IgD-negative memory B cell (primary cell): ENCODE measurements around the gene VCY1B. TPM values are rescaled to one million over a fixed set of nuclear protein-coding genes. Genes with fewer than 3 reads are reported as not detected.
"Not testable (repeated sequence)": the region's sequence is repeated elsewhere in the genome, so short reads cannot be mapped to it uniquely, and the experiment has no call there.

ENCODE experiments used
- H3K27ac Mint-ChIP-seq, 3 donors: one replicate each; pipeline ENCODE4 v1.8.0; 2020 to 2022; ENCODE audit warnings: mild to moderate bottlenecking in 3 of 3, mixed read lengths in 3 of 3, moderate library complexity in 1 of 3
- H3K27me3 Mint-ChIP-seq: one replicate; pipeline ENCODE4 v1.8.0; 2021; ENCODE audit warnings: mixed read lengths
- H3K36me3 Mint-ChIP-seq: one replicate; pipeline ENCODE4 v1.8.0; 2020; ENCODE audit warnings: mild to moderate bottlenecking, mixed read lengths
- H3K4me1 Mint-ChIP-seq, 3 donors: one replicate each; pipeline ENCODE4 v1.8.0; 2020 to 2022; ENCODE audit warnings: mixed read lengths in 3 of 3, mild to moderate bottlenecking in 1 of 3
- H3K4me3 Mint-ChIP-seq, 4 donors: one replicate each; pipeline ENCODE4 v1.8.0; 2020 to 2022; ENCODE audit warnings: mild to moderate bottlenecking in 4 of 4, mixed read lengths in 4 of 4, moderate library complexity in 3 of 4
- H3K9me3 Mint-ChIP-seq, 3 donors: one replicate each; pipeline ENCODE4 v1.8.0; 2020 to 2021; ENCODE audit warnings: mixed read lengths in 3 of 3, mild to moderate bottlenecking in 1 of 3
- polyA plus RNA-seq: library from polyadenylated mRNA; unstranded; fragments of 300-500 nt; fragmentation: Illumina TruSeq; gene quantifications from one replicate; pipeline ENCODE4 v1.2.3, GENCODE V29; 2021

VCY1B gene
- not detected for polyA plus RNA-seq

GRCh38 chrY:14055927-14056326 lies at the start of gene VCY1B:
Gene VCY1B, plus strand, starts transcription at chrY:14056227. Its CDS starts 63 bp downstream, at chrY:14056290.
- H3K27me3 Mint-ChIP-seq, H3K4me1 Mint-ChIP-seq, H3K9me3 Mint-ChIP-seq, H3K27ac Mint-ChIP-seq, H3K36me3 Mint-ChIP-seq, H3K4me3 Mint-ChIP-seq: not testable (repeated sequence)

- not testable (repeated sequence) for H3K36me3 Mint-ChIP-seq, H3K27ac Mint-ChIP-seq, H3K4me3 Mint-ChIP-seq, H3K9me3 Mint-ChIP-seq, H3K27me3 Mint-ChIP-seq, H3K4me1 Mint-ChIP-seq
Observed at GRCh38 chrY:14011916-14012315, 44.1 kb upstream of the VCY1B start.

GRCh38 chrY:14030395-14030794 lies 25.6 kb upstream of the VCY1B start:
- not testable (repeated sequence) for H3K4me3 Mint-ChIP-seq, H3K27me3 Mint-ChIP-seq, H3K36me3 Mint-ChIP-seq, H3K27ac Mint-ChIP-seq, H3K4me1 Mint-ChIP-seq, H3K9me3 Mint-ChIP-seq

- Mint-ChIP-seq H3K27ac (no peak overlapping the region), H3K36me3 (no peaks in the 10 kb centered on the region), H3K4me3 (no peak overlapping the region), H3K9me3 (no peaks in the 10 kb centered on the region), H3K27me3 (no peaks in the 10 kb centered on the region), H3K4me1 (no peaks in the 10 kb centered on the region)
Observed at GRCh38 chrY:14085877-14086276, 29.9 kb downstream of the VCY1B start.

Other genes starting within 250 kb of the VCY1B start
- not detected for gene VCY, start 69.8 kb upstream of the VCY1B start, polyA plus RNA-seq